ENCODE results near the gene MAPK9.
A peak's percentile ranks its signal among the peaks of the same experiment; 100 is the strongest.
"Not testable (repeated sequence)": the region's sequence is repeated elsewhere in the genome, so short reads cannot be mapped to it uniquely, and the experiment has no call there.

The MAPK9 gene

GRCh38 chr5:180222056-180222455 is 69.8 kb downstream of the MAPK9 start:
- DNase-seq, result no peak

DNA sequence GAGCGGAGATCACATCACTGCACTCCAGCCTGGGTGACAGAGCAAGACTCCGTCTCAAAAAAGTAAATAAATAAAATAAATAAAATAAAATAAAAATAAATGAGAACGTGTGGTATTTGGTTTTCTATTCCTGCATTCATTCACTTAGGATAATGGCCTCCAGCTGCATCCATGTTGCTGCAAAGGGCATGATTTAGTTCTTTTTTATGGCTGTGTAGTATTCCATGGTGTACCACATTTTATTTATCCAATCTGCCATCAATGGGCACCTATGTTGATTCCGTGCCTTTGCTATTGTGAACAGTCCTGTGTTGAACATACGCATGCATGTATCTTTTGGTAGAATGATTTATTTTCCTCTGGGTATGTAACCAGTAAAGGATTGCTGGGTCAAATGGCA is 74.1 kb downstream of the MAPK9 start:
- DNase-seq, result no peak

- no peak for DNase-seq
Observed at GRCh38 chr5:180216646-180217171, 75.2 kb downstream of the MAPK9 start.

DNA sequence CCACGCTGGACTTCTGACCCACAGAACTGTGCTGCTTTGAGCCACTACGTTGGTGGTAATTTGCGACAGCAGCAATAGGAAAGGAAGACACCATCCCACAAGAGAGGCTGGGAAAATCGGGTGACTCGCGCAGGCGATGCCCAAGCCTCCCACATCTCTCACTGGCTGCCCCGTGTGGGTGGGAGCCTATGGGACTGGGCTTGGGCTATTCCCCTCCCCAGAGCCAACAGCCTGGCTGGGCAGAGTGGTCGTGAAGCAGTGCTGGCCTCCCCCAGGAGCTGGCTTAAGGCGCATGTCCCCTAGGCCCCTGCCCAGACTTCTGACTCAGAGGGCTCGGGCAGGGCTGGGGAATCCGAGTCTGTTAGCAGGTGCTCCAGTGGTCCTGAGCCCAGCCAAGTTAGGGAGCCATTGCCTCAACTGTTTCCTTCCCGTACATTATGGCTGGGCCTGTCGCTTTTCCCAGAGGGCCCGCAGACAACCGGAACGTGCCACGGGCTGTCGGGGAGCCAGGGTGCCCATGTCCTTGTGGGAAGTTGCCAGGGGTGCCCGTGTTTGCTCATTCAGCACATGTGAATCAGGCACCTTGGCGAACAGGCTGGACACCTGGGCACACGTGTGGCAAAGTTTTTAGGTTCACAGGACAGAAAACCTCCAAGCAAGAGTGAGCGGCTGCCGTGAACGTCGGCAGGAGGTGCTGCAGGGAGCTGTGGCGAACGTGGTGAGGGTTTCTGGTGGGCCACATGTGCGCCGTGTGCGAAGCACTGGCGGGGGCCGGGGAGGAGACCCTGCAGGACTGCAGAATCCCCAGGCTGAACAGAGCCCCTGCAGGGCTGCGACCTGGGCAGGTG is 75.9 kb downstream of the MAPK9 start:
- DNase-seq, result no peak

DNA sequence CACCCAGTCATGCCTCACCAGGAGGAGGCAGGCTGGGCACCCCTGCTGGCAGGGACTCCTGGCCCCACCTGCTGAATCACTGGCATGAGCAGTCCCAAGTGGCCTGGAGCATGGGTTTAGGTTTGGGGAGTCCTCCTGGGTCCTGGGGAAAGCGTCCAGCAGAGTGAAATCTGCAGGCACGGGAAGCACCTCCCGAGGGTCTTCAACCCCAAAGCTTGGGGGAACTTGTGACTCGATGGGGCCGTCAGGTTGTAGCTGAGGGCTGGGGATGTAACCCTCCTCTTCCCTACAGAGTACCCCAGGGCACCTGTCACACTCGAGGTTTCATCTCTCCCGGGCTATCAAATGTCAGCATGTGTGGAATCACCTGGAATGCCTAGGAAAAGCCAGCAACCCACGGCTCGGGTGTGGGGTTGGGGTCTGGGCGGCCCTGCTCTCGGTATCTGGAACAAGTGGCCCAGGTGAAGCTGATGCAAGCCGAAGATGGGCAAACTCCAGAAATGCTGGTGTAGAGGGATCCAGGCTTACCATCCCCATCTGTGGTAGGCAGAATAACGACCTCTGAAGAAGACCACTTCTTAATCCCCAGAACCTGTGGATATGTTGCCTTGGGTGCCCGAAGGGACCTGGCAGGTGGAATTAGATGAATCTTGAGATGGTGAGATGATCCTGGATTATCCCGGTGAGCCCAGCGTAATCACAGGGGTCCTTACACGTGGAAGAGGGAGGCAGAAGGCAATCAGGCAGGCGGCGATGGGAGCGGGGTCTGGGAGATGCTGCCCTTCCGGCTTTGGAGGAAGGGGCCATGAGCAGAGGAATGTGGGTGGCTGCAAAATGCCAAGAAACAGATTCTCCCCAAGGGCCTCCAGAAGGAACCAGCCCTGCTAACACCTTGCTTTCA is 76.8 kb downstream of the MAPK9 start:
- no peak for DNase-seq

GRCh38 chr5:180213657-180214207 is 78.2 kb downstream of the MAPK9 start:
- DNase-seq, result no peak

DNA sequence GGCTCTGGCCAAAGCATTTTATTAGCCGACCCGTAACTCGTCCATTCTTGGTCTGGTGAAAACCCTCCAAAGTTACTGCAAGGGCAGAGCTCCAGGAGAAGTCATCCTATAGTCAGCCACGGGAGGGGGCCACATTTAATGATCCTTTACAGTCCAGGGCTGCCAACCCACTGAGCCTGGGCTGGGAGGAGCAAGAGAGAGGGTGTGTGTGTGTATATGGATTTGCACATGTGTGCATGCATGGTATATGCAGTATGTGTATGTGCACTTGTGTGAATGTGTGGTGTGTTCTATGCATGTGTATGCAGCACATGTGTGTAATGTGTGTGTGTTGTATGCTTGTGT is 78.7 kb downstream of the MAPK9 start:
- no peak for DNase-seq

DNA sequence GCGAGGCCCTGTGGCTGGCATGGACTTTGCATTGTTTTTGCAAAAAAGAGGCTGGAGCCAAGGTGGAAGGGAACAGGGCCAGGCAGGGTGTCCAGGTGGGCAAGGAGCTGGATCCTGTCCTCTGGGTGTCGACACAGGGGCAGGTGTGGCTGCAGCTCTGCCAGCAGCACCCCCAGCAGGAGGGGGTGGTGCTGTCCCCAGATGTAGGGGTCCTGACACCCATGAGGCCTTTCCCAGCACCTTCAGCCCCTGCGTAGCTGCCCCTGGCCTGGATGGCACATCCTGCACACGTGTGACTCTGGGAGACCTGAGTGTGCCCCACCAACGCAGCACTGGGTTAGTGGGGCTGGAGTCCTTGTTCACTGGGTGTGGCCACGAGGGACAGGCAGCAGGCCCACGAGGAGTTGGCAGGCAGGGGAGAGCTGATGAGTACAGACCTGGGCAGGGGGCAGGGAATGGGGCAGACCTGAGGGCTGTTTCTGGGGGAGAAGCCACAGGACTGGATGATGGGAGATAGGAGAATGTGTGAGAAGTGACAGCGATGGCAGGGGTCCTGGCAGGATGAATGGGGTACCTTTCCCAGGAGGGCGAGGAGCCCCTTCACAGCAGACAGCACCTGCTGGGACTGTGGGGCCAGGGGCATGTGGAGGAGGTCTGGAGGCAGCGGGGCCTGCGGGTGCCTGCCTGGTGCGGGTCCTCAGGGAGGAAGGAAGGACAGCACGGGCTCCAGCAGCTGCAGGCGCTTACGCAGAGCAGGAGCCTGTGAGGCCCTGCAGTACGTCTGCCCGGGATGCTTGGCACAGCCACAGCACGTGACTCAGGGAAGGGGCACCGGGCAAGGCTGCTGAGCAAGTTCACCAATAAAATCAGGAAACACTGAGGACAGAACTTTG is 79.3 kb downstream of the MAPK9 start:
- DNase-seq, result no peak

- no peak for DNase-seq
Observed at GRCh38 chr5:180211761-180212035, 80.2 kb downstream of the MAPK9 start.

DNA sequence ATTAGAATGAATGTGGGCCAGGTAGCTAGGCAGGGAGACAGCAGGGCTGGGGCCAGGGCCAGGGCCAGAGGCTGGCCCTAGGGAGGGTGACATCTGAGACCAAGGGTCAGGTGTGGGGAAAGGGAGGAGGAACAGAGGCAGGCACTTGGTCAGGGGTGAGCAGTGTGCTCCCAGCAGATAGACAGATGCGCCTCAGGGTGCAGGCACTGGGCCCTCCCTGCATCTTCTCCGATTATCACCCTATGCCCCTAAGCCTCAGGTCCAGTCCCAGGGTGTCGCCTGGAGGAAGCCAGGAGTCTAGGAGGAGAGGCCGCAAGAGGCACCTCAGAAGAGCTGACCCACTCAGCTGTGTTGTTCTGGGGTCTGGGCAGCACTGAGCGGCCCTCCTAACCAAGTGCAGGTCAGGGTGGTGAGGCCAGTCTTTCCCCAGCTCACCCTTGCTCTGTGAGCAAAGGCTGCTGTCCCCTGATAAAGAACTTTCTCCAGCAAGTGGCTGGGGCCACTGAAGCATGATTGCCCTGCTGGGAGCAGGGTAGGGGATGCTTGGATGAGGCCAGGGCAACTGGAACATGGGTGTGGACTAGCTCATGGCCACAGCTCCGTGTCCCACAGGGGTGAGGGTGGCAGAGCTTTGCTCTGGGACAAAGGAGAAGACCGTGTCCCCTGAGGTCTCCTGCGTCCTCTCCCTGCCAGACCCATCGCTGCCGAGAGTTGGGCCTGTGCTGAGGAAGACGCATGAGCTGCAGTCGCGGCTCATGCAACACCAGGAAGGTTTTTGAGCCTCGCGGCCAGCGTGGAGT is 80.7 kb downstream of the MAPK9 start:
- no peak for DNase-seq

GRCh38 chr5:180210077-180210476 is 81.8 kb downstream of the MAPK9 start:
- DNase-seq, result not testable (repeated sequence)

- peak; percentile 38 to 59 for DNase-seq
Observed at GRCh38 chr5:180209137-180209581, 82.7 kb downstream of the MAPK9 start, which contains the start of gene RASGEF1C. Gene RASGEF1C (minus strand): TSS chr5:180209211. CDS start chr5:180138052, 71,159 bp downstream.

DNA sequence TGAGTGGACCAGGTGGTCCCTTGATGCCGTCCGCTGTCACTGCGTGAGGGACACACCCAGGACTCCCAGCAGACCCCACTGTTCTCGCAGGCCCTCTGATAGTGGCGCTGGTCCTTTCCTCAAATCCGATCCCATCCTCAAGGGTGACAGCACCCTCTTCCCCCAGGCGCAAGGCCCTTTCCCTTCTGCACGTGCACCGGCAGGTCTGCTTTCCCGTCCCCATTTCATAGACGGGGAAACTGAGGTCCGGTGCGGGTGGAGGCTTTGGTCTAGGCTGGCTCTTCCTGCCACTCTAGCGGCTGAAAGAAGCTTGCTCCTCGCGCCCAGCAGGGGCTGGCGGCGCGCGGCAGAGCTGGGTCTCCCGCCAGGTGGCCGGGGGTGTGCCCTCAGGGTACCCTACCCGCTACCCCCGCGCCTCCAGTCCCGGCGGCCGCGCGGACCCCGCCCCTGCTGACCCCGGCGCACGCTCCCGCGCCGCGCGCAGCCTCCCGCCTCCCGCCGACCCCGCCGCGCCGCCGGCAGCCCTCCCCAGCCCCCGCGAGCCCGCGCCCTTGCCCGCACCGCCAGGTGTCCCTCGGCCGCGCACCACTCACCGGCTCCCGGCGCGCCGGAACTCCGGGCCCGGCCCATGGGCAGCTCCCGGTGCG is 83.3 kb downstream of the MAPK9 start:
- no peak for DNase-seq

DNA sequence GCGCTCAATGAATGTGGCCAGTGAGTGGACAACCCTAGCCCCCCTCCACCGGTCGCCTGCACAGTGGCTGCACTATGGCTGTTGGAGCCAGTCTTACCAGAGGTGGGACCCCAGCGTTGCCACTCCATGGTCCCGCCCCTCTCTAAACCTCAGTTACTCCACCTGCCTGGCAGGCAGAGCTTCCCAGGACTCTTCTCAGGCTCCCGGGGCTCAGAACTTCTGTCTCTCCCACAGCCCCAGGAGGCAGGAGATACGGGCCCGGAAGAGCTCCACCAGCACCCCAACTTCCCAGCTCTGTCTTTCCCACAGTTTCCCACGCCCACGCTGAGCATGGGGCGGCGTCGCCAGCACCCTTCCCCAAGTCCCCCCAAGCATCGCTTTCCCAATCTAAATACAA is 83.8 kb downstream of the MAPK9 start:
- DNase-seq, result no peak

GRCh38 chr5:180207593-180207992 is 84.3 kb downstream of the MAPK9 start:
- DNase-seq, result no peak

GRCh38 chr5:180206993-180207392 is 84.9 kb downstream of the MAPK9 start:
- DNase-seq, result no peak

- DNase-seq, result no peak
Observed at GRCh38 chr5:180205916-180206315, 86.0 kb downstream of the MAPK9 start.

GRCh38 chr5:180204276-180204819 is 87.5 kb downstream of the MAPK9 start:
- DNase-seq, result no peak

GRCh38 chr5:180202939-180203573 is 88.8 kb downstream of the MAPK9 start:
- no peak for DNase-seq
